Limb (tissue), 2 donors: ENCODE results near the gene FOXA3.

Experiments
- DNase-seq, 2 donors: peaks; one replicate each; pipeline ENCODE4 v3.0.0-alpha.2; 2016; ENCODE audit errors: extremely low spot score in 2 of 2

The FOXA3 gene

GRCh38 chr19:45917421-45918091 lies 53.4 kb downstream of the FOXA3 start:
- DNase-seq, result no peak

GRCh38 chr19:45918721-45919120 lies 54.6 kb downstream of the FOXA3 start:
- DNase-seq, result no peak

GRCh38 chr19:45919678-45920077 lies 55.6 kb downstream of the FOXA3 start:
- DNase-seq, result no peak

- DNase-seq, result no peak
Measured at GRCh38 chr19:45920458-45920857, 56.3 kb downstream of the FOXA3 start.

DNA sequence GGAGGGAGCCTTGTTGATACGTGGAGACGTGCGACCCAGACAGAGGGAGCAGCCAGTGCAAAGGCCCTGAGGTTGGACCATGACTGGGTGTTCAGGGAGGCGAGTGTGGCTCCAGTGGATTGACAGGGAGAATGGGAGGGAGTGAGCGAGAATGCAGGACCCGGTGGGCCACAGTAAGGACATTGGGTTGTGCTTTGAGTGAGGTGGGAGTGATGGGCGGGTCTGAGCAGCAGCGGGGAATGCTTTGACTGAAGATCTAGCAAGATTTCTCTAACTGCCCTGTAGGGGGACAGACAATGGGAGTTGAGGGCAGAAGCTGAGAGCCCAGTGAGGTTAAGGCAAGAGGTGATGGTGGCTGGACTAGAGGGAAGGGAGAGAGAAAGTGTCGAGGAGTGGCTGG lies 58.2 kb downstream of the FOXA3 start:
- DNase-seq, result no peak
